GM23338 (cell line): Measurements from ENCODE around the gene CEP72.

Experiments used
- EZH2 ChIP-seq: fragments of 200-600 bp; sonication (generic); IDR thresholded peaks from one replicate; pipeline ENCODE4 v1.8.0; 2017; ENCODE audit warnings: antibody characterized with exemption, mild to moderate bottlenecking, low read depth; ENCODE audit not compliant: unreplicated experiment
- EZH2phosphoT487 ChIP-seq: fragments of 200-600 bp; sonication (generic); IDR thresholded peaks from one replicate; pipeline ENCODE4 v1.8.1; 2018; ENCODE audit warnings: antibody characterized with exemption; ENCODE audit not compliant: unreplicated experiment
- JUNB ChIP-seq: IDR thresholded peaks from one replicate; pipeline ENCODE4 v1.6.1; 2016; ENCODE audit warnings: antibody characterized with exemption; ENCODE audit not compliant: unreplicated experiment
- ZNF114 ChIP-seq: fragments of 250-450 bp; sonication (Bioruptor Pico); IDR thresholded peaks from 2 replicates; pipeline ENCODE4 v1.5.0; 2020; ENCODE audit warnings: mild to moderate bottlenecking, moderate library complexity
- TF ChIP-seq, protein P1 (sequence below), 2 experiments: fragments of 200-600 bp in 1 of 2; sonication (generic) in 1 of 2; conservative IDR thresholded peaks; 2 replicates each; pipeline versions ENCODE4 v1.5.1 to v1.6.1; 2016 to 2017; ENCODE audit warnings: antibody characterized with exemption in 2 of 2, low read depth in 2 of 2, mild to moderate bottlenecking in 2 of 2, moderate library complexity in 1 of 2
- TF ChIP-seq, protein P2 (sequence below): IDR thresholded peaks from one replicate; pipeline ENCODE4 v1.6.1; 2018; ENCODE audit warnings: antibody characterized with exemption; ENCODE audit not compliant: unreplicated experiment

DNA sequence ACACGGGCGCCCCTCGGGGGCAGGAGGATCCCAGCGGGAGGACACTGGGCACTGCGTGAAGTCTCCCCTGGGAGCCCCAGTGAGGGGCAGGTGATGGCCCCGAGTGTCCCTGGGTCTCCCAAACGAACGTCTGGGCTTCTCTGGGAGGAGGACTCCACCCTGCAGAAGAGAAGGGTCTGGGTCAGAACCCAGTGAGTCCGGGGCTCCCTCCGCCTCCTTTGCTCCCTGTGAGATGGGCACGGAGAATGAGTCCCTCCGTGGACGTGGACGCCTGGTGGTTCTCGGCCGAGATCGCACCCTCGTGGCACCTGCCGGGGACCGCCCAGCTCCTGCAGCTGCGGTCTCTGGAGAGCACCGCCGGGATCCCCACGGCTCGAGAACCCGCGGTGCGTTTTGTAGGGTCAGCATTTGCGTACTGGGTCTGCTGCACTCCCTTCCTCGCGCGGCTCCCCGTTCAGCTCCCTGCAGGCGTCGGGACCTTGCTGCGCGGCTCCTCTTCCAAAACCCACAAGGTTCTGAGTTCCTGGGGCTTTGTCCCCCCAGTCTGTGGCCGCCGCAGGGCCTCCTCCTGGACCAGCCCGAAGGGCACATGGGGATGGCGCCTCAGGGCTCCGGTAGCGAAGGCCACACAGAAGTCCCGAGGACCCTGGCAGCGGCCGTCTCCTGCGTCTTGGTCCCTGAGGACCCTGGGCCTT is 10.2 kb upstream of the CEP72 start:
- TF ChIP-seq, protein P1, sequence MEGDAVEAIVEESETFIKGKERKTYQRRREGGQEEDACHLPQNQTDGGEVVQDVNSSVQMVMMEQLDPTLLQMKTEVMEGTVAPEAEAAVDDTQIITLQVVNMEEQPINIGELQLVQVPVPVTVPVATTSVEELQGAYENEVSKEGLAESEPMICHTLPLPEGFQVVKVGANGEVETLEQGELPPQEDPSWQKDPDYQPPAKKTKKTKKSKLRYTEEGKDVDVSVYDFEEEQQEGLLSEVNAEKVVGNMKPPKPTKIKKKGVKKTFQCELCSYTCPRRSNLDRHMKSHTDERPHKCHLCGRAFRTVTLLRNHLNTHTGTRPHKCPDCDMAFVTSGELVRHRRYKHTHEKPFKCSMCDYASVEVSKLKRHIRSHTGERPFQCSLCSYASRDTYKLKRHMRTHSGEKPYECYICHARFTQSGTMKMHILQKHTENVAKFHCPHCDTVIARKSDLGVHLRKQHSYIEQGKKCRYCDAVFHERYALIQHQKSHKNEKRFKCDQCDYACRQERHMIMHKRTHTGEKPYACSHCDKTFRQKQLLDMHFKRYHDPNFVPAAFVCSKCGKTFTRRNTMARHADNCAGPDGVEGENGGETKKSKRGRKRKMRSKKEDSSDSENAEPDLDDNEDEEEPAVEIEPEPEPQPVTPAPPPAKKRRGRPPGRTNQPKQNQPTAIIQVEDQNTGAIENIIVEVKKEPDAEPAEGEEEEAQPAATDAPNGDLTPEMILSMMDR (conservative IDR thresholded peaks at IDR 0.05; ENCODE audit: low read depth in 2 of 2) = no peak
- TF ChIP-seq EZH2 = no peak
- no peak for TF ChIP-seq EZH2phosphoT487
- TF ChIP-seq, protein P2, sequence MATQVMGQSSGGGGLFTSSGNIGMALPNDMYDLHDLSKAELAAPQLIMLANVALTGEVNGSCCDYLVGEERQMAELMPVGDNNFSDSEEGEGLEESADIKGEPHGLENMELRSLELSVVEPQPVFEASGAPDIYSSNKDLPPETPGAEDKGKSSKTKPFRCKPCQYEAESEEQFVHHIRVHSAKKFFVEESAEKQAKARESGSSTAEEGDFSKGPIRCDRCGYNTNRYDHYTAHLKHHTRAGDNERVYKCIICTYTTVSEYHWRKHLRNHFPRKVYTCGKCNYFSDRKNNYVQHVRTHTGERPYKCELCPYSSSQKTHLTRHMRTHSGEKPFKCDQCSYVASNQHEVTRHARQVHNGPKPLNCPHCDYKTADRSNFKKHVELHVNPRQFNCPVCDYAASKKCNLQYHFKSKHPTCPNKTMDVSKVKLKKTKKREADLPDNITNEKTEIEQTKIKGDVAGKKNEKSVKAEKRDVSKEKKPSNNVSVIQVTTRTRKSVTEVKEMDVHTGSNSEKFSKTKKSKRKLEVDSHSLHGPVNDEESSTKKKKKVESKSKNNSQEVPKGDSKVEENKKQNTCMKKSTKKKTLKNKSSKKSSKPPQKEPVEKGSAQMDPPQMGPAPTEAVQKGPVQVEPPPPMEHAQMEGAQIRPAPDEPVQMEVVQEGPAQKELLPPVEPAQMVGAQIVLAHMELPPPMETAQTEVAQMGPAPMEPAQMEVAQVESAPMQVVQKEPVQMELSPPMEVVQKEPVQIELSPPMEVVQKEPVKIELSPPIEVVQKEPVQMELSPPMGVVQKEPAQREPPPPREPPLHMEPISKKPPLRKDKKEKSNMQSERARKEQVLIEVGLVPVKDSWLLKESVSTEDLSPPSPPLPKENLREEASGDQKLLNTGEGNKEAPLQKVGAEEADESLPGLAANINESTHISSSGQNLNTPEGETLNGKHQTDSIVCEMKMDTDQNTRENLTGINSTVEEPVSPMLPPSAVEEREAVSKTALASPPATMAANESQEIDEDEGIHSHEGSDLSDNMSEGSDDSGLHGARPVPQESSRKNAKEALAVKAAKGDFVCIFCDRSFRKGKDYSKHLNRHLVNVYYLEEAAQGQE = no peak
- TF ChIP-seq ZNF114 (CRISPR knock-in tag) = no peak
- TF ChIP-seq JUNB = no peak
